Measurements from ENCODE around the gene PEX10. TPM values are rescaled to one million over a fixed set of nuclear protein-coding genes. Genes with fewer than 3 reads are reported as not detected.

The PEX10 gene
- total RNA-seq, 4 donors from 2014 or later = 27.6 to 44.7 (median 37.8) TPM

- Histone ChIP-seq H3K36me3 (no peaks in the 10 kb centered on the region), H3K4me3 (no peak overlapping the region), H3K27ac (no peak overlapping the region), H3K4me1 (peaks cover 0 to 9% (median 3%) of the 10 kb centered on the region in 4 donors), H3K9me3 (peaks cover 0 to 17% (median 0%) of the 10 kb centered on the region in 4 donors), H3K27me3 (peaks cover 0 to 83% of the 10 kb centered on the region in 2 donors)
- no peak for DNase-seq (ENCODE audit: low spot score in 2 of 2)
- WGBS, 2 donors = 66 to 72% methylated on average over 15 to 16 of the region's 16 CpGs
- TF ChIP-seq EP300 (IDR thresholded peaks at IDR 0.05) = no peak
- TF ChIP-seq POLR2A (IDR thresholded peaks at IDR 0.05) = no peak
- no peak for TF ChIP-seq CTCF (IDR thresholded peaks at IDR 0.05)
Measured at GRCh38 chr1:2419416-2419815, 7.1 kb upstream of the PEX10 start.

GRCh38 chr1:2418791-2419320, 6.5 kb upstream of the PEX10 start:
- DNase-seq (ENCODE audit: low spot score in 2 of 2) = no peak
- H3K4me1 ChIP-seq = peaks cover 0 to 14% (median 9%) of the 10 kb centered on the region in 4 donors
- peaks cover 0 to 78% of the 10 kb centered on the region in 2 donors for H3K27me3 ChIP-seq
- no peak for TF ChIP-seq CTCF (IDR thresholded peaks at IDR 0.05)
- TF ChIP-seq EP300 (IDR thresholded peaks at IDR 0.05) = no peak
- TF ChIP-seq POLR2A (IDR thresholded peaks at IDR 0.05) = no peak
- no peak overlapping the region for H3K4me3 ChIP-seq
- H3K27ac ChIP-seq = no peak overlapping the region
- H3K36me3 ChIP-seq = no peaks in the 10 kb centered on the region
- peaks cover 0 to 17% (median 0%) of the 10 kb centered on the region in 4 donors for H3K9me3 ChIP-seq
- 69 to 77% methylated on average over 11 to 16 of the region's 16 CpGs for WGBS, 2 donors

- Histone ChIP-seq H3K4me1 (peaks cover 0 to 23% (median 18%) of the 10 kb centered on the region in 4 donors), H3K27ac (no peak overlapping the region), H3K27me3 (peaks cover 0 to 72% of the 10 kb centered on the region in 2 donors), H3K36me3 (no peaks in the 10 kb centered on the region), H3K4me3 (no peak overlapping the region), H3K9me3 (peaks cover 0 to 9% (median 0%) of the 10 kb centered on the region in 4 donors)
- TF ChIP-seq CTCF (IDR thresholded peaks at IDR 0.05) (no peak), EP300 (IDR thresholded peaks at IDR 0.05) (no peak), POLR2A (IDR thresholded peaks at IDR 0.05) (no peak)
- no peak for DNase-seq (ENCODE audit: low spot score in 2 of 2)
- WGBS, 2 donors = 64 to 71% methylated on average over 9 to 11 of the region's 14 CpGs
Measured at GRCh38 chr1:2417833-2418225, 5.5 kb upstream of the PEX10 start.

- H3K27me3 ChIP-seq = peaks cover 0 to 67% of the 10 kb centered on the region in 2 donors
- peaks cover 0 to 3% (median 0%) of the 10 kb centered on the region in 4 donors for H3K9me3 ChIP-seq
- H3K4me1 ChIP-seq = peaks cover 0 to 23% (median 18%) of the 10 kb centered on the region in 4 donors
- 67 to 73% methylated on average over 8 of the region's 13 CpGs for WGBS, 2 donors
- DNase-seq (ENCODE audit: low spot score in 2 of 2) = no peak
- H3K27ac ChIP-seq = no peak overlapping the region
- H3K4me3 ChIP-seq = no peak overlapping the region
- TF ChIP-seq EP300 (IDR thresholded peaks at IDR 0.05) (no peak), POLR2A (IDR thresholded peaks at IDR 0.05) (no peak), CTCF (IDR thresholded peaks at IDR 0.05) (no peak)
- H3K36me3 ChIP-seq = no peaks in the 10 kb centered on the region
Measured at GRCh38 chr1:2417083-2417832, 4.9 kb upstream of the PEX10 start.

- Histone ChIP-seq H3K27me3 (peaks cover 0 to 59% of the 10 kb centered on the region in 2 donors), H3K27ac (peak overlapping the region in 1 of 4 donors; percentile 43), H3K4me3 (peak overlapping the region in 1 of 4 donors; percentile 27), H3K36me3 (no peaks in the 10 kb centered on the region), H3K4me1 (peaks cover 0 to 27% (median 24%) of the 10 kb centered on the region in 4 donors), H3K9me3 (no peaks in the 10 kb centered on the region)
- TF ChIP-seq CTCF (IDR thresholded peaks at IDR 0.05) (no peak), POLR2A (IDR thresholded peaks at IDR 0.05) (no peak), EP300 (IDR thresholded peaks at IDR 0.05) (no peak)
- 45 to 46% methylated on average over 11 to 12 of the region's 12 CpGs for WGBS, 2 donors
- DNase-seq (ENCODE audit: low spot score in 2 of 2) = no peak
Measured at GRCh38 chr1:2416403-2416802, 4.0 kb upstream of the PEX10 start.
